SKM-1 treated with dmso at 0.1 percent for 144 hours (cell line): ENCODE measurements around the gene FGFRL1.
A peak's percentile ranks its signal among the peaks of the same experiment; 100 is the strongest.
"Not testable (repeated sequence)": the region's sequence is repeated elsewhere in the genome, so short reads cannot be mapped to it uniquely, and the experiment has no call there.

ENCODE experiments used
- DNase-seq: peaks from one replicate; lab custom pipeline; 2025; ENCODE audit not compliant: unreplicated experiment; lab: John Stamatoyannopoulos, UW

The FGFRL1 gene

DNA sequence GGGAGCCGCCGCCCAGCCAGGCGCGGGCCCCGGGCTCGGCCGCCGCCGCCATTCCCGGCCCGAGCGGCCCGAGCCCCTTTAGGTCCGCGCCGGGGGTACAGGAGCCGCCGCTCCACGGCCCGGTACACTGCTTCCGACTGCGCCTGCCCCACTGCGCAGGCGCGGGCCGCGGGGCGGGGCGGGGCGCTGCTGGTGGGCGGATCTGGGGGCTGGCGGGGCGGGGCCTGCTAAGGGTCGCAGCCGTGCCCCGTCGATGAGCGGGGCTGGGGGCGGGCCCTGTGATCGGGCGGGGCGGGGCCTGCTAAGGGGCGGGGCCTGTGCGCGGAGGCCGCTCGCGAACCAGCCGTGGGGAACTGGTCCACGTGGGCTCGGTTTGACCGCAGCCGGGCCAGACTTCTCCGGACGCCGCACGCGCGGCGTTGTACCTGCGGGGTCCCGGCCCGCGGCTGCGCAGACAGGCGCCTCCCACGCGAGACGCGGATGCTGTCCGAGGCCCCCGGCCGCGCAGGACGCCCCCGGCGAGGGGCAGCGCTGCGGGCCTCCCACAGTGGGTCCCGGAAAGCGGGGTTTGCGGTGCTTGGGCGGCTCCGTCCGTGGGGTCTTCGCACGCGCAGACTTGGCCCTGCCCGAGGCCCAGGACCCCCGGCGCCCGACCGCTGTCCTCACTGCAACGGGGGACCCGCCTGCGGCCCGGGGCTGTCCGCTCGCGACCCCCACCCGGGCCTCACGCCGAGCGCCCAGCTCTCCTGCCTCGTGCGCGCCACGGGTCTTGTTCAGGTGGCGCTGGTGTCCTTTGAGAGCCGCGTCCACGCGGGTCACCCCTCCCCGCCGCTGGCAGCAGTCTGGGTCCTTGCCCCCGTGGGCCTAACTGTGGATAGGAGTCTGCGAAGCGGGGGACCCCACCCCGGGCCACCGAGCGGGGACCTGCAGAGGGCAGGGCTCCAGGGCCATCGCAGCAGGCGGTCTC is 37.7 kb upstream of the FGFRL1 start, which contains the start of gene DGKQ:
TSS of gene DGKQ (minus strand) at position 139 of the 967 bp plus-strand sequence. CDS start at position 52, 87 bp downstream.
- peak; percentile 76 for DNase-seq

- no peak for DNase-seq
Observed at GRCh38 chr4:974668-975067, 36.8 kb upstream of the FGFRL1 start.

DNA sequence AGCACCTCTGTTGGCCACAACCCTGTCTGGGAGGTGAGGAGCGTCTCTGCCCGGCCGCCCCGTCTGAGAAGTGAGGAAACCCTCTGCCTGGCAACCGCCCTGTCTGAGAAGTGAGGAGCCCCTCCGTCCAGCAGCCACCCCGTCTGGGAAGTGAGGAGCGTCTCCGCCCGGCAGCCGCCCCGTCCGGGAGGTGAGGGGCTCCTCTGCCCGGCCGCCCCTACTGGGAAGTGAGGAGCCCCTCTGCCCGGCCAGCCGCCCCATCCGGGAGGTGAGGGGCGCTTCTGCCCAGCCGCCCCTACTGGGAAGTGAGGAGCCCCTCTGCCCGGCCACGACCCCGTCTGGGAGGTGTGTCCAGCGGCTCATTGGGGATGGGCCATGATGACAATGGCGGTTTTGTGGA is 35.4 kb upstream of the FGFRL1 start:
- not testable (repeated sequence) for DNase-seq

DNA sequence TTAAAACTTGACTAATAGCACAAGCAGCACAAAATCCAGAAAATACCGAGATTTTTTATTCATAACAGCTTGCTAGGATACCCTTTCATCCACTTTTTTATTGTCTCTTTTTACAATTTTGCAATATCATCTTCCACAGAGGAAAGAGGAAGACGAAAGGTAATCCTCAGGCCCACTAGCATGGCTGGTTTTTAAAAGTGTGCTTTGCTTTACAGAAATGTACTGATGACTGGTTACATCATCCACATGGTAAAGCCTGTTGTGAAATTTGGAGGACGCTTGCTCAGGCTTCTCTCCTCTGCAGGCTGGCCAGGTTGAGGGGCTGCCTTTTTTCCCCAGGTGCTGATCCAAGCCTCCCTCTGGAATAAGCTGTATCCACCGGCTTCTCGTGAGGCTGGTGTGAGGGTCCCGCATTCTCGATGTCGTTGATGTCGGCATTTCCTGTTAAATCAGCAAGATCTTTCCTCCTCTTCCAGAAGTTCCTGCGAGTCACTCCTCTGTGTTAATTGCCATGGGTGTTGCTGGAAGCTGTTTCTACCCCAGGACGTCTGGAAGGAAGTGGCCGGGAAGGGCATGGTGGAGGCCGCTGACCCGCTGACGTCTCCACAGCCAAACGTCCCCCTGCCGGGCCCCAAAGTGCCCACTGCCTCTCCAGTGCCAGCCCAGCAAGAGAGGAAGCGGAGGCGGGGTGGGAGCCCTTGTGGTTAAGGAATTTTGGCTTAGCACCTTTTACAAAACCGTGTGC is 32.3 kb upstream of the FGFRL1 start:
- DNase-seq: peak; percentile 100

GRCh38 chr4:982291-982690 is 29.1 kb upstream of the FGFRL1 start:
- DNase-seq: no peak

DNA sequence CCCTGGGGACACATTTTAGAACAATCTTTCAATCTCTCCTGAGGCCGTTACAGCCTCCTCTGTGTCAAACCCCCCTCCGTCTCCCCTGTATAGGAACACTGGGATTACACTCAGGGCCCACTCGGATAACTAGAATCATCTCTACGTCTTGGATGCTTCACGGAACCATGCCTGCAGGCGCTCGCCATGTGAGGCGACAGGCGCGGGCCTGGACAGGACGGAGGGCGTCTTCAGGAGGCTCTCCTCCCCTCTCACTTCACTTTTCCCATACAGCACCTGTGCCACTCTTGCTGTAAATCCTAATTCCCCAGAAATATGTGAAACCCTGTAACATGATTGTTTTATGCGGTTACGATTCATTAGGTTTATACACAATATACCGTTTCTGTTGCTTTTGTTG is 28.6 kb upstream of the FGFRL1 start:
- DNase-seq: no peak

DNA sequence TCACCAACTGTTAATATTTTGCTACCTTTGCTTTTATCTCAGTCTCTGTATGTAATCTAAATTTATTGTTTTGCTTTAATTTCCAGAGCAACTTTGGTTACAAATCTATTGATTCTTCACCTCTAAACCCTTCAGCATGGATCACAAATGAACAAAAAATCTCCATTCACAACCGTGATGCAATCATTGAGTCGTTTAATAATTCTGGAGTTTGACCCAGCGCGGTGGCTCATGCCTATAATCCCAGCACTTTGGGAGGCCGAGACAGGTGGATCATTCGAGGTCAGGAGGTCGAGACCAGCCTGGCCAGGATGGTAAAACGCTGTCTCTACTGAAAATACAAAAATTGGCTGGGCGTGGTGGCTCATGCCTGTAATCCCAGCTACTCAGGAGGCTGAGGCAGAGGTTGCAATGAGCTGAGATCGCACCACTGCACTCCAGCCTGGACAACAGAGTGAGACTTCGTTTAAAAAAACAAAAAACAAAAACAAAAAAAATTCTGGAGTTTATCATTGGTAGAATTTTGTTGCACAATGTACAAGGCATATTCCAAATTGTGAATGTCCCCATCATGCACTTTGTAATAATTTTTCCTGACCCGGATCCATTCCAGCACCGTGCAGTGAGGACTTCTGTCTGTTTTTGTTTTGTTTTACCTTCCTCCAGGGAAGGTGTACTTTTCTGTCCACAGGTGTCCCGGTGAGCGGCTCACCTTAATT is 26.9 kb upstream of the FGFRL1 start:
- DNase-seq: no peak

- DNase-seq: no peak
Observed at GRCh38 chr4:985123-985830, 26.1 kb upstream of the FGFRL1 start.

DNA sequence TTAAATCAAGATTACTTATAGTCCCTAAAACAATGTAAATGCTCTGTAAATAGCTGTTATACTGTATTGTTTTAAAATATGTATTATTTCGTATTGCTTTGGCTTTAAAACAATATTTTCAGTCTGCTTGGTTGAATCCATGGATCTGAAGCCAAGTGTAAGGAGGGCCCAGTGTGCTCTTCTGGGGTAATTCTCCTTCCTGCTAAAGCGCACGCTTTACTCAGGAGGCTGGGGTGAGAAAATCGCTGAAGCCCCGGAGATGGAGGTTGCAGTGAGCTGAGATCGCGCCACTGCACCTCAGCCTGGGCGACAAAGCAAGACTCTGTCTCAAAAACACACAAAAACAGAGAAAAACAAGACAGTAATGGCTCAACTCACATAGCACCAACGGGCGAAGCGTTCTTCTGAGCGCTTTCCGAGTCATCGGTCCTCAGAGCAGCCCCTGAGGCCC is 25.0 kb upstream of the FGFRL1 start:
- no peak for DNase-seq

GRCh38 chr4:986879-987623 is 24.4 kb upstream of the FGFRL1 start, which contains the start of gene IDUA:
IDUA (plus strand) TSS chr4:987044; CDS start chr4:987085, 41 bp downstream.
- DNase-seq: peak; percentile 76

DNA sequence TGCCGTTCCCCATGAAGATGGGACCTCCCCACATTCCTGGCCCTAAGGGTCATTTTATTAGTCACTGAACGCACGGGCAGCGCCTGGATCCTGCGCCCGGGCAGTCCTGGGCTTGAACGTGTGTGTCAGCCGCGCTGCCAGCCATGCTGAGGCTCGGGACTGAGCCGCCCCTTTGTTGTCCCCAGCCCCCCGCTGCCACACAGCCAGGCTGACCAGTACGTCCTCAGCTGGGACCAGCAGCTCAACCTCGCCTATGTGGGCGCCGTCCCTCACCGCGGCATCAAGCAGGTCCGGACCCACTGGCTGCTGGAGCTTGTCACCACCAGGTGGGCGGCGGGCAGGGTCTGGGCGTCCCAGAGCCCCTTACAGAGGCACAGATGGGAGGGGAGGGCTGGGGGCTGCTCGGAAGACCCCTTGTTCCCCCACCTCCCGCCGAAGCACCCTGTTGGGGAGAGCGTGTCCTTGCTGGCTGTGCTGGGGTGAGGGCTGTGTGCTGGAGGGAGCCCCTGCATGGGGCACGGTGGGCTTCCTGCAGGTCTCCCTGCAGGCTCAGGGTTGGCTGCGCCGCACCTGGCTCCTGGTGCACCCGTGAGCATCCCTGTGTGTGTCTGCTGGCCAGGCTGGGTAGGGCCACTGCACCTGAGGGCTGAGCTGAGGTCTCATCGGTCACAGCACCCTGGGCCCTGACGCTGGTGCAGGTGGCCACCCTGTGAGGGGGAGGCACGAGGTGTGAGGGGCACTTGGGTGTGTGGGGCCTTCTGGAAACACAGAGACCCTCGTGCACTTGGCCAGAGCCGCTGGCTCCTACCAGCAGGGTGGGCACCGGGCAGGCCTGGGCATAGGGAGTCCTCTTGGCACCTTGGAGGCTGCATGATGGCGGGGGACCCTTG is 23.6 kb upstream of the FGFRL1 start:
- no peak for DNase-seq

DNA sequence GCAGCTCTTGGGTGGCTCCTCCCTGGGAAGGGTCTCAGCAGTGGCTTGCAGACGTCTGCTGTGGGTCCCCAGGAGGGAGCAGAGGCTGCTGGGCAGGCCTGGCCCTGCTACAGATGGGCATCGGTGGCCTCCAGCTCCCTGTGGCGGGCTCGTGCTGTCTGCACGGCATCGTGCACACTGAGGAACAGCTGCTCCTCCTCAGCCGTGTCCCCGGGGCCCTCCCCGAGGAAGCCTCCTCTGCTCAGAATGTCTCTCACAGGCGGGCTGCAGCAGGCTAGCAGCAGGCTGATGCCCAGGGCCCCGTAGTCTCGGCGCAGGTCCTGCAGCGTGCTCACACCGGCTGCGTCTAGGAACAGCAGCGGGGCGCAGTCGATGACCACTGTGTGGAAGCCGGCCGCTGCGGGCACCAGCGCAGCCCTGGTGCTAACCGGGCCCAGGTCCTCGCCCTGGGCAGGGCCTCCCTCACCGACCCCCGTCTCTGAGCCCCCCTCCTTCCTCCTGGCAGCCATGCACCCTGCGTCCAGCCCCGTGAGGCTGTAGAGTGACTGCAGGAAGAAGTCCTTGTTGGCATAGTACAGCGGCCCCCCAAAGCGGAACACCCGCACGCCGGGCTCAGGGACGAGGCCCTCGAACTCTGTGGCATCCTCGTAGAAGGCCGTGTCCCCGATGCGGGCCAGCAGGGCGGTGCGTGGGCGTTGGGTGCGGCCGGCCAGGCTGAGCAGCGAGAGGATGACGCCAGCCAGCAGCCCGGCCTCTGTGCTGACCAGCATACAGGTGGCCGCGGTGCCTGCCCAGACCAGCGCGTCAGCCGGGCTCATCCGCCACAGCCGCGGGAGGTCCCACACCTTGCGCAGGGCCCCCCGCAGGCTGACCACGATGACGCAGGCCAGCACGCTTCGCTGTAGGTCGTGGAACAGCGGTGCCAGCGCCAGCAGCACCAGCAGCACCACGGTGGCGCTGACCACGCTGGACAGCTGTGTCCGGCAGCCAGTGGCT is 22.4 kb upstream of the FGFRL1 start:
- no peak for DNase-seq

- DNase-seq: no peak
Observed at GRCh38 chr4:989722-990471, 21.5 kb upstream of the FGFRL1 start.

- no peak for DNase-seq
Observed at GRCh38 chr4:990746-991367, 20.6 kb upstream of the FGFRL1 start.

GRCh38 chr4:991451-992296 is 19.8 kb upstream of the FGFRL1 start:
- DNase-seq: no peak
